Smooth muscle cell (in vitro differentiated cells): ENCODE measurements around the gene HOXA10. TPM values are rescaled to one million over a fixed set of nuclear protein-coding genes. Genes with fewer than 3 reads are reported as not detected.
A peak's percentile ranks its signal among the peaks of the same experiment; 100 is the strongest.

Source experiments
- DNase-seq: peaks from one replicate; lab custom pipeline; 2025; ENCODE audit not compliant: unreplicated experiment; lab: John Stamatoyannopoulos, UW
- H2AFZ ChIP-seq: fragments of 200-600 bp; sonication (generic); 2 replicates; pipeline ENCODE4 v1.6.0; 2016; ENCODE audit warnings: antibody characterized with exemption, low read depth, mild to moderate bottlenecking
- H3F3A ChIP-seq: fragments of 200-600 bp; sonication (generic); 2 replicates; pipeline ENCODE4 v1.6.0; 2017; ENCODE audit warnings: antibody characterized with exemption, low read depth
- H3K27ac ChIP-seq: fragments of 200-600 bp; sonication (generic); 2 replicates; pipeline ENCODE4 v1.5.1; 2016; ENCODE audit warnings: low read depth, mild to moderate bottlenecking
- H3K27me3 ChIP-seq: fragments of 200-600 bp; sonication (generic); 2 replicates; pipeline ENCODE4 v1.6.1; 2016; ENCODE audit warnings: low read depth, mild to moderate bottlenecking
- H3K36me3 ChIP-seq: fragments of 200-600 bp; sonication (generic); 2 replicates; pipeline ENCODE4 v1.5.1; 2016; ENCODE audit warnings: low read depth
- H3K4me1 ChIP-seq: fragments of 200-600 bp; sonication (generic); 2 replicates; pipeline ENCODE4 v1.5.1; 2016; ENCODE audit warnings: low read depth
- H3K4me2 ChIP-seq: fragments of 200-600 bp; sonication (generic); 2 replicates; pipeline ENCODE4 v1.6.0; 2016; ENCODE audit warnings: mild to moderate bottlenecking
- H3K4me3 ChIP-seq: fragments of 200-600 bp; sonication (generic); 2 replicates; pipeline ENCODE4 v1.5.1; 2016; ENCODE audit warnings: mild to moderate bottlenecking
- H3K79me2 ChIP-seq: fragments of 200-600 bp; sonication (generic); 2 replicates; pipeline ENCODE4 v1.6.0; 2016; ENCODE audit warnings: low read depth, mild to moderate bottlenecking
- H3K9ac ChIP-seq: fragments of 200-600 bp; sonication (generic); 2 replicates; pipeline ENCODE4 v1.6.0; 2016; ENCODE audit warnings: low read depth
- H3K9me3 ChIP-seq: fragments of 200-600 bp; sonication (generic); replicated peaks from 2 replicates; pipeline ENCODE4 v1.5.1; 2016; ENCODE audit warnings: low read depth
- H4K20me1 ChIP-seq: fragments of 200-600 bp; sonication (generic); 2 replicates; pipeline ENCODE4 v1.6.0; 2016; ENCODE audit warnings: low read depth
- WGBS: methylation state at CpG from one replicate; pipeline ENCODE4 v1.1.7; 2016; ENCODE audit warnings: low lambda C conversion rate; 5-methylcytosine and 5-hydroxymethylcytosine counted together
- polyA plus RNA-seq: library from polyadenylated mRNA; unstranded; fragments of >200 nt; fragmentation: Nextera tagmentation; extraction: Ambion mirVana; gene quantifications from 2 replicates; pipeline ENCODE4 v1.2.1, GENCODE V29; 2016
- total RNA-seq: library from RNA; depleted of rRNA; stranded (reverse); fragments of >200 nt; gene quantifications from 2 replicates; pipeline ENCODE4 v1.2.3, GENCODE V29; 2014
- TF ChIP-seq, protein P1 (sequence below): fragments of 200-600 bp; sonication (generic); IDR thresholded peaks from 2 replicates; pipeline ENCODE4 v1.5.1; 2017; ENCODE audit warnings: borderline replicate concordance, mild to moderate bottlenecking, antibody characterized with exemption; ENCODE audit not compliant: insufficient read depth, poor library complexity, severe bottlenecking

The HOXA10 gene
- total and polyA plus RNA-seq, 2 experiments from 2014 or later: 37.6 to 53.6 TPM

DNA sequence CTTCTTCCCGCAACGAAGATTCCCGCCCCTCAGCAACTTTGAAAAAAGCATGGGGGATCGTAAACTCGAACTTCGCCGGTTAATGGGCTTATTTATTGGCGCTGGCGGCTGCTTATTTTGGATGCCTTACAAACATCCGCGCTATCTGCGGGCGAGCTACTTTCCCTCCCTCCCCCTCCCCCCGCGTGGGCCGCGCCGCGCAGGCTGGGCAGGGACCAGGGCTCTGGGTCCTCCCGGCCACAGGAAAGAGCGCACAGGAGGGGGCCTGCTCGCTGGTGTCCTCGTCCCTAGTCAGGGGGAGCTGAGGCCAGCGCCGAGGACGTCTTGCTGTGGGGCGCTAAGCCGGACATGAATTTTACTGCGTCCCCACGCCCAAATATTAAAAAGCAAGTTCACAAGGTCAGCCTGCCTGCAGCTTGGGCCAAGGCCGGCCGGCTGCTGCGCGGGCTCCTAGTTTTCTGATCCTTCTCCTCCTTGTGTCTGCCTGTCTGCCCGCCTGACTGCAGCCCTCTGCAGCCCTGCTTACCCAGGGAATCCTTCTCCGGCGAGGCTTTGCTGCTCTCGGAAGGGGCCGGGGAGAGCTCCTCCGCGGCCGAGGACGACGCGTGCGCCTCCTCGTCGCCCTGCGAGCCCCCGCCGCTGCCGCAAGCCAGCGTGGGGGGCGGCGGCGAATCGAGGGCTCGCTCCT lies 1.2 kb downstream of the HOXA10 start:
- Histone ChIP-seq H3K9me3 (no peaks in the 10 kb centered on the region), H3F3A (peaks cover 7% of the 10 kb centered on the region), H3K9ac (peak overlapping the region; percentile 88), H3K4me2 (peak overlapping the region; percentile 89), H3K79me2 (peaks cover 100% of the 10 kb centered on the region), H2AFZ (no peak overlapping the region), H3K36me3 (no peaks in the 10 kb centered on the region), H3K27ac (peak overlapping the region; percentile 95), H3K4me1 (no peaks in the 10 kb centered on the region), H4K20me1 (peaks cover 35% of the 10 kb centered on the region), H3K4me3 (peak overlapping the region; percentile 67), H3K27me3 (peaks cover 25% of the 10 kb centered on the region)
- under 1% methylated on average over 40 of the region's 58 CpGs for WGBS
- DNase-seq: no peak
- TF ChIP-seq, protein P1, sequence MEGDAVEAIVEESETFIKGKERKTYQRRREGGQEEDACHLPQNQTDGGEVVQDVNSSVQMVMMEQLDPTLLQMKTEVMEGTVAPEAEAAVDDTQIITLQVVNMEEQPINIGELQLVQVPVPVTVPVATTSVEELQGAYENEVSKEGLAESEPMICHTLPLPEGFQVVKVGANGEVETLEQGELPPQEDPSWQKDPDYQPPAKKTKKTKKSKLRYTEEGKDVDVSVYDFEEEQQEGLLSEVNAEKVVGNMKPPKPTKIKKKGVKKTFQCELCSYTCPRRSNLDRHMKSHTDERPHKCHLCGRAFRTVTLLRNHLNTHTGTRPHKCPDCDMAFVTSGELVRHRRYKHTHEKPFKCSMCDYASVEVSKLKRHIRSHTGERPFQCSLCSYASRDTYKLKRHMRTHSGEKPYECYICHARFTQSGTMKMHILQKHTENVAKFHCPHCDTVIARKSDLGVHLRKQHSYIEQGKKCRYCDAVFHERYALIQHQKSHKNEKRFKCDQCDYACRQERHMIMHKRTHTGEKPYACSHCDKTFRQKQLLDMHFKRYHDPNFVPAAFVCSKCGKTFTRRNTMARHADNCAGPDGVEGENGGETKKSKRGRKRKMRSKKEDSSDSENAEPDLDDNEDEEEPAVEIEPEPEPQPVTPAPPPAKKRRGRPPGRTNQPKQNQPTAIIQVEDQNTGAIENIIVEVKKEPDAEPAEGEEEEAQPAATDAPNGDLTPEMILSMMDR: no peak

DNA sequence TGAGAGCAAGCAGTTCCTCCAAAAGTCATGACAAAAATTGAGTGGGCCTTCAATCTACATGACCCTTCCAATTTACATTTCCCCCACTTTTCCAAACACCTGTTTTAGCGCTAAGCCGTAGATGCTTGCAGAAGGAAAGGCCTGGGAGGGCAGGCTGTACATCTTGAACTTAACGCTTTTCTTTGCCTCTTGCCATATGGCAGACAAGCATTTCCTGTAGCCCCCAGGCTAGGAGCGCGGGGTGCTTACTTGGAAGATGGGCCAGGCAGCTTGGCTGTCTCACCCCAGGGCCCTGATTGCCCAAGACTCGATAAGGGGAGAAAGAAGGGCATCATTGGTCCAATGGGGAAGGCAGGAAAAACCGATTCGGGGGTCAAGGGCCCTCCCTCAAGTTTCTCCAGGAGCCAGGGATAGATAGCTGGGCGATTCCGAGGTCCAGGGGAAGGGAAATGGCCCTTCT lies 1.8 kb downstream of the HOXA10 start:
- Histone ChIP-seq H4K20me1 (peaks cover 35% of the 10 kb centered on the region), H3K27me3 (peaks cover 30% of the 10 kb centered on the region), H3F3A (peaks cover 7% of the 10 kb centered on the region), H3K9me3 (no peaks in the 10 kb centered on the region), H2AFZ (no peak overlapping the region), H3K36me3 (no peaks in the 10 kb centered on the region), H3K9ac (peak overlapping the region; percentile 88), H3K27ac (peak overlapping the region; percentile 95), H3K79me2 (peaks cover 100% of the 10 kb centered on the region), H3K4me3 (peak overlapping the region; percentile 67), H3K4me2 (peak overlapping the region; percentile 89), H3K4me1 (no peaks in the 10 kb centered on the region)
- TF ChIP-seq, protein P1: no peak
- 6% methylated on average over 10 of the region's 10 CpGs for WGBS
- no peak for DNase-seq

GRCh38 chr7:27171637-27172314 lies 2.3 kb downstream of the HOXA10 start:
- H3K4me3 ChIP-seq: peak overlapping the region; percentile 67
- WGBS: 8% methylated on average over 30 of the region's 30 CpGs
- TF ChIP-seq, protein P1: no peak
- no peak for DNase-seq
- H2AFZ ChIP-seq: no peak overlapping the region
- no peaks in the 10 kb centered on the region for H3K4me1 ChIP-seq
- H3K4me2 ChIP-seq: peak overlapping the region; percentile 89
- H3K9me3 ChIP-seq: no peaks in the 10 kb centered on the region
- H3K27me3 ChIP-seq: peaks cover 36% of the 10 kb centered on the region
- H3K36me3 ChIP-seq: no peaks in the 10 kb centered on the region
- H3K79me2 ChIP-seq: peaks cover 100% of the 10 kb centered on the region
- H3F3A ChIP-seq: peaks cover 7% of the 10 kb centered on the region
- H4K20me1 ChIP-seq: peaks cover 35% of the 10 kb centered on the region
- H3K27ac ChIP-seq: peak overlapping the region; percentile 95
- peak overlapping the region; percentile 88 for H3K9ac ChIP-seq
